Loucy (cell line): ENCODE measurements around the gene TBC1D30.

Source experiments
- CTCF ChIP-seq: fragments of 200-600 bp; sonication (generic); conservative IDR thresholded peaks from 2 replicates; pipeline ENCODE4 v1.5.1; 2014; ENCODE audit warnings: mild to moderate bottlenecking, antibody characterized with exemption, low read length
- EZH2phosphoT487 ChIP-seq: fragments of 200-600 bp; IDR thresholded peaks from 2 replicates; pipeline ENCODE4 v1.6.1; 2018; ENCODE audit warnings: antibody characterized with exemption, mild to moderate bottlenecking, moderate library complexity, borderline replicate concordance

GRCh38 chr12:64912516-64913255 is 88.2 kb downstream of the TBC1D30 start:
- TF ChIP-seq EZH2phosphoT487: no peak
- no peak for TF ChIP-seq CTCF
